Fibroblast of mammary gland (primary cell): Measurements from ENCODE around the gene SLC26A8.
"Not testable (repeated sequence)": the region's sequence is repeated elsewhere in the genome, so short reads cannot be mapped to it uniquely, and the experiment has no call there.

Source experiments
- DNase-seq: peaks from one replicate; pipeline ENCODE4 v3.0.0-alpha.2; 2010; ENCODE audit warnings: low read depth
- H3K4me3 ChIP-seq: 2 replicates; pipeline ENCODE4 v1.5.1; 2011; ENCODE audit warnings: low read depth, mild to moderate bottlenecking, low read length, moderate library complexity; ENCODE audit not compliant: control insufficient read depth
- TF ChIP-seq, protein P1 (sequence below): conservative IDR thresholded peaks from 2 replicates; pipeline ENCODE4 v1.5.1; 2011; ENCODE audit warnings: low read depth, low read length, inconsistent platforms; ENCODE audit not compliant: control insufficient read depth, insufficient read depth

The SLC26A8 gene

DNA sequence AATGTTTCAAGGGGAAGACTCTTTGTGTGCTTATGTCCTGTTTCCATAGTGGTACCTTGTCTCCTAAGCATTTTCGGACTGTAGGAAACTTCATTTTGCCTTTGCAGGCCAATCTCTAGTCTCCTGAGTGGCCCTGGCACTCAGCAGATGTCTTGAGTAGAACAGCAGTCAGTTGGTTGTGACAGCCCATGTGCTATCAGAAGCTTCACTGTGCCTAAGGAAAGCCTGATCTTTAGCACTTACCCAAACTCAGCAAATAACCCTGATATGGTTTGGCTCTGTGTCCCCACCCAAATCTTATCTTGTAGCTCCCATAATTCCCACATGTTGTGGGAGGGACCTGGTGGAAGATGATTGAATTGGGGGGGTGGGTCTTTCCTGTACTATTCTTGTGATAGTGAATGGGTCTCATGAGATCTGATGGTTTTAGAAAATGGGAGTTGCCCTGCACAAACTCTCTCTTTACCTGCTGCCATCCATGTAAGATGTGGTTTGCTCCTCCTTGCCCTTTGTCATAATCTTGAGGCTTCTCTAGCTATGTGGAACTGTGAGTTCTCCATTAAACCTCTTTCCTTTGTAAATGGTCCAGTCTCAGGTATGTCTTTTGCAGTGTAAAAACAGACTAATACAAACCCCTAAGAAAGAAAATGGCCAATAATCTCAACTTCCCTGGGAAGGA is 87.6 kb downstream of the SLC26A8 start:
- no peak overlapping the region for H3K4me3 ChIP-seq
- no peak for DNase-seq
- TF ChIP-seq, protein P1, sequence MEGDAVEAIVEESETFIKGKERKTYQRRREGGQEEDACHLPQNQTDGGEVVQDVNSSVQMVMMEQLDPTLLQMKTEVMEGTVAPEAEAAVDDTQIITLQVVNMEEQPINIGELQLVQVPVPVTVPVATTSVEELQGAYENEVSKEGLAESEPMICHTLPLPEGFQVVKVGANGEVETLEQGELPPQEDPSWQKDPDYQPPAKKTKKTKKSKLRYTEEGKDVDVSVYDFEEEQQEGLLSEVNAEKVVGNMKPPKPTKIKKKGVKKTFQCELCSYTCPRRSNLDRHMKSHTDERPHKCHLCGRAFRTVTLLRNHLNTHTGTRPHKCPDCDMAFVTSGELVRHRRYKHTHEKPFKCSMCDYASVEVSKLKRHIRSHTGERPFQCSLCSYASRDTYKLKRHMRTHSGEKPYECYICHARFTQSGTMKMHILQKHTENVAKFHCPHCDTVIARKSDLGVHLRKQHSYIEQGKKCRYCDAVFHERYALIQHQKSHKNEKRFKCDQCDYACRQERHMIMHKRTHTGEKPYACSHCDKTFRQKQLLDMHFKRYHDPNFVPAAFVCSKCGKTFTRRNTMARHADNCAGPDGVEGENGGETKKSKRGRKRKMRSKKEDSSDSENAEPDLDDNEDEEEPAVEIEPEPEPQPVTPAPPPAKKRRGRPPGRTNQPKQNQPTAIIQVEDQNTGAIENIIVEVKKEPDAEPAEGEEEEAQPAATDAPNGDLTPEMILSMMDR = no peak

DNA sequence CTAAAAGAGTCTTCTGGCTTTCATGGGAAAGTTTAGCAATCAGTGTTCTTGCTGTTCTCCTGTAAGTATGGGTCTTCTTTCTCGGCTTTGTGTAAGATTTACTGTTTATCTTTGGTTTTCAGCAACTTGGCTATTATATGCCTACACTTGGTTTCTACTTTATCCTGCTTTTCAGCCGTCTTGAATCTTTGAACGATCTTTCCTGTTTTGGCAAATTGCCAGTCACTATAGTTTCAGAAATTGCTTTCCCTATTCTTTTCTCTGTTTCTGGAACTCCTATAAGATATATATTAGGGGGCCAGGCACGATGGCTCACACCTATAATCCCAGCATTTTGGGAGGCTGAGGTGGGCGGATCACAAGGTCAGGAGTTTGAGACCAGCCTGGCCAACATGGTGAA is 89.0 kb downstream of the SLC26A8 start:
- H3K4me3 ChIP-seq = no peak overlapping the region
- TF ChIP-seq, protein P1 = no peak
- DNase-seq = no peak

DNA sequence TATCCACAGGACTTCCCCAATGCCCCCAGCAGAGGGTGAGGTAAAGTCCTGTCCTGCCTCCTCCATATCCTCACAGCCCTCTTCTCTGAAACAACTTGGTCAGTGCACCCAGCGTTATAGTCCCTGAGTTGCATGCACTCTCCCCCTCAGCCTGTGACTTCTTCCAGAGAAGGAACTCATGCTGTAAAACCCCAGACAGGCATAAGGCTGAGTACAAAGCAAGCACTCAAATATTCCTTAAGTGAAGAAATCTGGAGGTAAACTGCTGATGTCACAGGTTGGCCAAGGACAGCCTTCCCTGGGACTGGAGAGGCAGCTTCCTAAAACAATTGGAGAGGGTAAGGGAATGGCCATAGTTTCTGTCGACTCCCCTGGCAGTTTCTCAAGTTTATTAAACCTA is 90.6 kb downstream of the SLC26A8 start:
- H3K4me3 ChIP-seq = no peak overlapping the region
- DNase-seq = no peak
- TF ChIP-seq, protein P1 = no peak

DNA sequence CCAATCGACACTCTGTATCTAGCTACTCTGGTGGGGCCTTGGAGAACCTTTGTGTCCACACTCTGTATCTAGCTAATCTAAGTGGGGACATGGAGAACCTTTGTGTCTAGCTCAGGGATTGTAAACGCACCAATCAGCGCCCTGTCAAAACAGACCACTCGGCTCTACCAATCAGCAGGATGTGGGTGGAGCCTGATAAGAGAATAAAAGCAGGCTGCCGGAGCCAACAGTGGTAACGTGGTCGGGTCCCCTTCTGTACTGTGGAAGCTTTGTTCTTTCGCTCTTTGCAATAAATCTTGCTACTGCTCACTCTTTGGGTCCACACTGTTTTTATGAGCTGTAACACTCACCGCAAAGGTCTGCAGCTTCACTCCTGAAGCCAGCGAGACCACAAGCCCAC is 92.6 kb downstream of the SLC26A8 start:
- not testable (repeated sequence) for DNase-seq, H3K4me3 ChIP-seq

DNA sequence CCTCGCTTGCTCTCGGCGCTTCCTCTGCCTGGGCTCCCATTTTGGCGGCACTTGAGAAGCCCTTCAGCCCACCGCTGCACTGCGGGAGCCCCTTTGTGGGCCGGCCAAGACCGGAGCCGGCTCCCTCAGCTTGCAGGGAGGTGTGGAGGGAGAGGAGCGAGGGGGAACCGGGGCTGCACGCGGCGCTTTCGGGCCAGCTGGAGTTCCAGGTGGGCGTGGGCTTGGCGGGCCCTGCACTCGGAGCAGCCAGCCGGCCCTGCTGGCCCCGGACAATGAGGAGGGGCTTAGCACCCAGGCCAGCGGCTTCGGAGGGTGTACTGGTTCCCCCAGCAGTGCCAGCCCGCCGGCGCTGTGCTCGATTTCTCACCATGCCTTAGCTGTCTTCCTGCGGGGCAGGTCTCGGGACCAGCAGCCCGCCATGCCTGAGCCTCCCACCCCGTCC is 93.3 kb downstream of the SLC26A8 start:
- TF ChIP-seq, protein P1 = no peak
- no peak overlapping the region for H3K4me3 ChIP-seq
- DNase-seq = no peak

DNA sequence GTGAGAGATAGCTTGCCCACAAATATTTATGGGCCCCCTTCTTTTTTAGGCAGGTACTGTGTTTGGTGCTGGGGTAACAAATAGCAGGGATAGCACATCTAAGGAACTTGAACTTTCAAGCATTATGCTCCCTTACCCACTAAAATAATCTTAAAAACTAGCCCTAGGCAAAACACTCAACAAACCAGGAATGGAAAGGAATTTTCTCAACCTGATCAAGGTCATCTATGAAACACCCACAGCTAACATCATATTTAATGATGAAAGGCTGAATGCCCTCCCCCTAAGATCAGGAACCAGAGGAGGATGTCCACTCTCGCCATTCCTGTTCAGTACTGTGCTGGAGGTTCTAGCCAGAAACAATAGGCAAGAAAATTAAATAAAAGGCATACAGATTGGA is 94.8 kb downstream of the SLC26A8 start:
- TF ChIP-seq, protein P1 = no peak
- H3K4me3 ChIP-seq = no peak overlapping the region
- no peak for DNase-seq

DNA sequence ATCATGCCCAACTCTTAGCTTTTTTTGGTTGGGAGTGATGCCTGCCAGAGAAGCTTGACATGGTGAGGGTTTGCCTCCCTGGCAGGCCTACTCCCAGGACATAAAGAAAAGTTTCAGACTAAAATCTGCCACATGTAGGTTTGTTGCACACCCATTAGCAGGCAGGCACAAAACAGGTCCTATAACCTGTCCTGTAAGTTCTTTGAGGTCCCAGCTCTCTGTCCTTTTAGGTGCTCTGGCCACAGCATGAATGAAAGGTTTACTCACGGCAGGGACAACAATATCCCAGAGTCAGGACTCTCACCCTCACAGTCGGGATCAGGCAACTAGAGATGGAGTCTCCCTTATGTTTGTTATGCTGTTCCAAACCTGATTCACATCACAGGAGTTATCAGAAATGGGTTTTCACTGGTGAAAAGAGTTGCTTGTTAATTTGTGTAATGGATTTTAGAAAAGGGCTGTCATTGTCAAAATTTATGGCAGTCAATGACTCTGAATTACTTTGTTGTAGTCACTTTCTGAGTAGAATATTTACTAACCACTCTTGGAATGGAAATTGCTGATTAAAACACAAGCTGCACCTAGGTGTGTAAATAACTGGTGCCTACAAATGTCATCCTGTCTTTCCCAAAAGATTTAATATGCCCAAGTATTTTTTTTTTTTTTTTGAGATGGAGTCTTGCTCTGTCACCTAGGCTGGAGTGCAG is 97.8 kb downstream of the SLC26A8 start:
- H3K4me3 ChIP-seq = no peak overlapping the region
- DNase-seq = no peak
- TF ChIP-seq, protein P1 = no peak
